Activated CD4-positive, alpha-beta T cell treated with anti-CD3 and anti-CD28 coated beads, Interleukin-2, Interleukin-6, amounts not matched to agents 100 ng/mL and 50 ng/mL, durations not matched to agents 16 hours and 8 hours (primary cell): Measurements from ENCODE around the gene PHTF2.
"Not testable (repeated sequence)": the region's sequence is repeated elsewhere in the genome, so short reads cannot be mapped to it uniquely, and the experiment has no call there.

Source experiments
- DNase-seq: peaks from one replicate; pipeline ENCODE4 v3.0.0-alpha.2; 2020

PHTF2 gene

DNA sequence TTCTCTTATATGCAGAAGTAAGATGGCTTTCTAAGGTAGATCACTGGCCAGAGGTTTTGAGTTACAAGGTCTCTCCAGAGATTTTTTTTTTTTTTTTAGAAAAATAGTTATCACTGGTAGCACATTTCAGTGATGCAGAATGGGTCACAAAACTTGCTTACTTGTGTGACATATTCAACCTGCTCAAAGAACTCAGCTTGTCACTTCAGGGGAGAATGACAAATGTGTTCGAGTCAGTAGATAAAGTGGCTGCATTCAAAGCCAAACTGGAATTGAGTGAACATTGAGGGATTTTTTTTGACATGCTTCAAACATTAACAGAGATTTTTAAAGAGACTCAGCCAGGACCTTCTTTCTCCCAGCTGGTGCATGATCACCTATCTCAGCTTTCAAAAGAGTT, 33.4 kb downstream of the PHTF2 start:
- DNase-seq = no peak

DNA sequence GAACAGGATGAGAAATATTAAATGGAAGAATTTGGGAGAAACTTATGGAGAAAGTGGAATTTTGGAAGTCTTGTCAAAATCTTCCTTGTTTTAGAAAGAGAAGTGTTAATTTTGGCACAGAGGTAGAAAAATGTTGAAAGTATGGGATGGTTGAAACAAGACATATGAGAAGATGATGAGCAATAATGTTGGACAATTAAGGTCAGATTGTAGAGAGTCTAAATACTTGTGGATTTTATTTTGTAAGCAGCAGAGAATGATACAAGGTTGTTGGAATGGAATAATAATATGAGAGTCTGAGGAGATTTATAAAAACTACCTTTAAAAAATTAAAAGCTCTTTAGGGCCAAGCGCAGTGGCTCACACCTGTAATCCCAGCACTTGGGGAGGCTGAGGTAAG, 34.6 kb downstream of the PHTF2 start:
- no peak for DNase-seq

DNA sequence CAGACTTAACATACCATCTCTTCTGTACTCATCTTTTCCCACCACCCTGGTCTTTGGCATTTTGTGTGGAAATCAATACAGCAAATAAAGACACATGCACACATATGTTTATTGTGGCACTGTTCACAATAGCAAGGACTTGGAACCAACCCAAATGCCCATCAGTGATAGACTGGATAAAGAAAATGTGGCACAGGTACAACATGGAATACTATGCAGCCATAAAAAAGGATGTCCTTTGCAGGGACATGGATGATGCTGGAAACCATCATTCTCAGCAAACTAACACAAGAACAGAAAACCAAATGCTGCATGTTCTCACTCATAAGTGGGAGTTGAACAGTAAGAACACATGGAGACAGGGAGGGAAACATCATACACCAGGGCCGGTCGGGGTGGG, 37.9 kb downstream of the PHTF2 start:
- DNase-seq = not testable (repeated sequence)

DNA sequence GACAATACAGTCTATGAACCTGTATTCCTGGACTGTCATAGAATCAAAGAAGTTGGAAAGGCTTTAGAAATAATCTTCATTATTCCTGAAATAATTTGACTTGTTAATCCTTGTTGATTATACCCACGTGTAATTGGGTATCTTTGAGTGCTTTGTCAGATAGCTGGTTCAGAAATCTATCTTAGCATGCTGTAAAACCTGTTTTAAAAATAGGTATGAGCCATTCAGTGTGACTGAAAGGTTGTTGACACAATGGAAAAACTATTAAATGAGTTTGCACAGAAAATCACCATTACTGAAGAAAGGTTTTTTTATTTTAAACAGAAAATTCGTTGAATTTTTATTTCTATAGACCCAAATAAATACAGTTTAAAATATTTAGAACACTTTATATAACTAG, 38.7 kb downstream of the PHTF2 start:
- DNase-seq = no peak

DNA sequence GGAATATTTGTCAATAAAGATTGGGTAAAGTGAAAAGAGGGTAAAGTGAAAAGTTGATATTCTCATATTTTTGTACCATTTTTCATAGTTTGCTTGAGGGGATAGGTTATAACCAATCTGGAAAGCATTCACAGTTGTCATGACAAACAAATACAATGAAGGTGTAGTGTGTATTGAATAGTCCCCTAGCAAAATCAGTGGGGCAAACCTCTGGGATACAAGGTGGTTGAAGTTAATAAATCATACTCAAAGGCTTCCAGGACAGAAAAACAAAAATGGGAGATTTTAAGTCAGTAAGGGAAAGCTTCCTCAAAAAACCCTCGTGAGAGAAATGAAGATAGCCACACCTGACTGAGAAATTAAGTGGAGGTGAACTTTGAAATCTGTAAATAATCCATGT, 39.4 kb downstream of the PHTF2 start:
- no peak for DNase-seq

DNA sequence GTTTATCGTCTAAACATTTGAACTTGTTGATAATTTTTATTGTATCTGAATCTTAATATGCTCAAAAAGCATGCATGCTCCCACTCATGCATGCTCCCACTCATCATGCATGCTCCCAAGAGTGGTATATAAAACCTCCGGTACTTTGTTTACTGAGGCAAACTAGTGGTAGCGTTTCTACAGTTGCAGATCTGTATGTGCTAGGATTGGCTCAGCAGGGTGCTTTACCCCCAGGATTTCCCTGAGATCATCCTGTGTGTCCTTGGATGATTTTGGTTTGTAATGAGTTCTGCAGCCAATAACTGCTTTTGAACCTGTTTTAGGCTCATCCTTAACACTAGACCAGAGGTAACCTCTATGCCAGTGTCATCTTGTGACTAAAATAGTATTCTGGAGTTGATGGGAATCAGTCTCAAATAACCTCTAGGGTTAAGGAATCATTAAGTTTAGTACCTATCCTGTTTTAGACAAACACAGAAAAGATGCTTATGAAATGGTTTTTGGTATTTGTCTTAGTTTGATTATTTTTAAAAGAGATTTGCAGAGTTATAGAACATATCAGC, 40.4 kb downstream of the PHTF2 start:
- DNase-seq = no peak

DNA sequence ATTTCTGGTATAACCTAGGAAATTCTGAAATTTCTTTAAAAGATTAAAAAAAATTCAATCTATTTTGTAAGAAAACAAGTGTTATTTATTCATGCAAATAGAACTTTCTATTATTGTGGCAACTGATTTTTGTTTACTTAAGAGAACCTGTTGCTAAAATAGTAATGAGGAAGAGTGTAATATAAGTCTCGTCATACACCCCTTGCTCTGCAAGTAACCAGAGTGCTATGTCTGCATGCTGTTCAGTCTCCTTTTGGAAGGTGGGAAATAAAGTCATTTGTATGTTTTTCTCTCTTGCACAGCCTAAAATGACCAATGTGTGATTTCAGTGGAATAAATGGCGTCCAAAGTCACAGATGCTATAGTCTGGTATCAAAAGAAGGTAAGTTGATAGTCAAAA, 41.3 kb downstream of the PHTF2 start:
- no peak for DNase-seq

DNA sequence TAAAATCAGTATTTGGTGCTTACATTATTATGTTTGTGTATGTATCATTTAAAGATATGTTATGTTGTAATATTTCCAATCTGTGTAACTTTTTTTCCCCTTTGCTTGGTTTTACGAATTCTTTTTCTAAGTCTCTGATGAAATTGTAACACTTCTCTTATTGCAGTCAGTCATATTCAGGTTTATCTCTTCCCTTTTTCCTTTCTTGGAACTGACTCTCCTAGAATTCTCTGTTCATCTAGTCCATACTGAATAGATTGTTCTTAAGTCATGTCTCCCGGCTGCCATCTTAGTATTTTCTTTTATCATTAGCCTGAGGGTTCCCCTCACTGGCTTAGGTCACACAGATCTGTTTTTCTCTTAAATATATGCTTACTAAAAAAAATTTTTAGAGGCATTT, 44.6 kb downstream of the PHTF2 start:
- no peak for DNase-seq

DNA sequence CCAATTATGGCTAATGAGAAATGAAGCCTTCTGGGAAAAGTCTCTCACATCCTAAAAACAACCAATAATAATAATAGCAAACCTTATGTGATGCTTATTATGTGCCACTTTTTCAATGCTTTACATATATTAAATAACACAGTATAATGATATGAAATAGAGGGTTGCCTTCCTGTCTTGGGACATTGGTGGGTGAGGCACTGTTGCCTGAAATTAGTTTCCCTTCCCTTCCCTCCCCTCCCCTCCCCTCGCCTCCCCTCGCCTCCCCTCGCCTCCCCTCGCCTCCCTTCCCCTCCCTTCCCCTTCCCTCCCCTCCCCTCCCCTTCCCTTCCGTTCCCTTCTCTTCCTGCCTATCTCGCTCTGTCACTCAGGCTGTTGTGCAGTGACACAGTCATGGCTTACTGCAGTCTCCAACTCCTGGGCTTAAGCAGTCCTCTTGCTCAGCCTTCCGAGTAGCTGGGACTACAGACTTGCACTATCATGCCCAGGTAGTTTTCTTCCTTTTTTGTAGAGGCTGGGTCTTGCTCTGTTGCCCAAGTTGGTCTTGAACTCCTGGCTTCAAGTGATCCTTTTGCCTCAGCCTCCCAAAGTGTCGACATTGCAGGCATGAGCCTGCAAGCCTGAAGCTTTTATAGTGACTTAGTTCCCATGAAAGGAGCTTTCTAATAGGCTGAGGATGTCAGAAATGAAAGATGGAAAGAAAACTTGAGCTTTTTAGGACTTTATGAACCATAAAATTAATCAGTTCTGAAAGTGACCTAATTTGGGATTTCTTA, 47.9 kb downstream of the PHTF2 start:
- no peak for DNase-seq

DNA sequence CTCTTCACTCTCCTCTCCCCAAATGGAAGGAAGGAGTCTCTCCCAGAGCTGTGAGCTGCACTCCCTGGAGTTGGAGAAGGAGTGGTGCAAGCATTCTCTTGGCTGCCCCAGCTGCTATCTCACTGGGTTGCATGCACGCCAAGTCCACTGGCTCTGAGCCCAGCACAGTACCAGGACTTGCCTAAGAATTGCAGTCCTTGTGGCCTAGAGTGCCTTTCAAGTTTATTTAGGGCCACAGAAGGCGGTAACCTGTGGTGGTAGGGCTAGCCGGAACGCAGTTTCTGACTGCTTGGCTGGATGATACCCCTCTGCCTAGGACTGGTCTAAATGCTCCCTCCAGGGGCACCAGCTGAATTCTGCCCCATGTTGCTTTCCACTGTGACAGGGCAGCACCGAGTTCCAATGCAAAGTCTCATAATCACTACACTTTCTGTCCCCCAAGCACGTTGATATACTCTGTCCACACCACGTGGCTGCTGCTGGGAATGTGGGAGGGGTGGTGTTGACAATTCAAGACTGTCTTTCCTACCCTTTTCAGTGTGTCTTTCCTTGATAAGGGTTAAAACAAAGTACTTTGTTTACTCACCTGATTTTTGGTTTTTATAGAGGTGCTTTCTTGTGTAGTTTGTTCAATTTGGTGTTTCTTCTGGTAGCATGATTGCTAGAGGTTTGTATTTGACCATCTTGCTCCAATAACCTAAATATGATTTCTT, 57.0 kb downstream of the PHTF2 start:
- no peak for DNase-seq

DNA sequence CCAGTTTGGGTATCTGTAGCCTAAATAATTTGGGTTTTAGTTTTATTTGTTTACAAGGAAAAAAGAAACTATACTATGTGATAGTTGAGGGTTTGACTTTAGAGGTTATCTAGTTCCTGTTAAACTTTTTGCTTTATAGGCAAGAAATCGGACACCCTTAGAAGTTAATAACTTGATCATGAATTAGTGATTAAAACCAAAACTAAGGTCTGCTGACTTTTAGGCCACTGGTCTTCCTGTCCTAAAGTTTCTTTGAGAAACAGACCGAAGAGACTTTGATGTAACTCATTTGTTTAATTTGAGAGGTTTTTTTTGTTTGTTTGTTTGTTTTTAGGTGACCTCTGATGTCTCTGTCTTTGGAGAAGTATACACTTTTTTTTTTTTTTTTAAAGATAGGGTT, 59.7 kb downstream of the PHTF2 start:
- no peak for DNase-seq

DNA sequence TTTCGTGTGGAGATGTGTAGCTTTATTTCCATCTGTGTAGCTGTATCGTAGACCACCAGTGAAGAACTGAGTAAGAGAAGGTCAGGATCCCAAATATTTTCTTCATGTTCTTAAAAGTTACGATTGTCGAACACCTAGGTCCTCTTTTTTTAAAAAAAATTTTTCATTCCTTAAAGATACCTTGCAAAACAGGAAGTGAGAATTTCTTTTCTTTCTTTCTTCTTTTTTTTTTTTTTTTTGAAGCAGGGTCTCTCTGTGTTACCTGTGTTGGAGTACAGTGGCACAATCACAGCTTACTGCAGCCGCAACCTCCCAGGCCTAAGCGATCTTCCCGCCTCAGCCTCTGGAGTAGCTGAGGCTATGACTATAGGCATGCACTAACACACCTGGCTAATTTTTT, 60.8 kb downstream of the PHTF2 start:
- no peak for DNase-seq

DNA sequence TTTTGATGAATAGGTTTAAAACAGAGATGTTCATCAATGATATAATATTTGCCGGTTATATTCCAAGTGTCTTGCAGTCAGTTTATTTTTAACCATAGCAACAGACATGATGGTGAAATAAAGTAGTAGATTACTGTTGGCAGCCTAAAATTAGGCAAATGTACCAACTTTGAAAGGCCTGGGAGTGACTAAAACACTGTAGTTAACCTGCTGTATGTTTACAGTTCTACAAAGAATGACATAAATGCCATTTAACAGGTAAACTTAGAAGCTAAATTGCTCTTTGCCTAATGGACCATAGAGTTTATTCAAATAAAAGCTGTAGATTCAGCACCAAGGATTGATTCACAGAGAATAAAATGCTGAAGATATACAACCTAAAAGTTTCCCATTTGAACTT, 64.1 kb downstream of the PHTF2 start:
- DNase-seq = no peak

DNA sequence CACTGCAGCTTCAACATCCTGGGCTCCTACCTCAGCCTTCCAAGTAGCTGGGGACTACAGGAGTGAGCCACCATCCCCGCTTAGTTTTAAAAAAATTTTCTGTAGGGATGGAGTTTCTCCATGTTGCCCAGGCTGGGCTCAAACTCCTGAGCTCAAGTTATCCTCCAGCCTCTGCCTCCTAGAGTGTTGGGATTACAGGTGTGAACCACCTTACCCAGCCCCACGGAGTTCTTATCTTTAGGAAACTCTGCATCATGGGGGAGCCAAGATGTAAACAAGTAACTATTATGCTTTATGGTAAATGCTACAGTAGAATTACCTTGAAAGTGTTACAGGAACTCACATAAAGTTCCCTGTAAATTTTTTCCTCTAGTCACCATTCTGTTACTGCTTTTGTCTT, 65.3 kb downstream of the PHTF2 start:
- no peak for DNase-seq

DNA sequence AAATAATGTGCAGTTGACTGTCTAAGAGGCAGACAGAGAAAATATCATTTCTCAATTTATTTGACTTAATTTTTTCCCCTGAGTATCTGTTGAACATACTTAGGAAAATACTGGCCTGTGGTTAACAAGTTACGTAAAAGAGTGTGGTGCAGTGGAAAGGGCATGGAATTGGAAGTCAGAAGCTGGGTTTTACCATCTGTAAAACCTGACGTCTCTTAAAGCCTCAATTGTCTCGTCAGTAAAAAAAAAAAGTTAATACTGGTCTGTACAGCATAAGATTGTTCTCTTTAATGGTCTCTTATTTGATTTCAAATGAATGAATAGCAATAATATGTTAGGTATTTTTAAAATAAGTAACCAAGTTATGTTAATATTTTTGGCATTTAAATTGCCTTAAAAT, 67.8 kb downstream of the PHTF2 start:
- DNase-seq = no peak

DNA sequence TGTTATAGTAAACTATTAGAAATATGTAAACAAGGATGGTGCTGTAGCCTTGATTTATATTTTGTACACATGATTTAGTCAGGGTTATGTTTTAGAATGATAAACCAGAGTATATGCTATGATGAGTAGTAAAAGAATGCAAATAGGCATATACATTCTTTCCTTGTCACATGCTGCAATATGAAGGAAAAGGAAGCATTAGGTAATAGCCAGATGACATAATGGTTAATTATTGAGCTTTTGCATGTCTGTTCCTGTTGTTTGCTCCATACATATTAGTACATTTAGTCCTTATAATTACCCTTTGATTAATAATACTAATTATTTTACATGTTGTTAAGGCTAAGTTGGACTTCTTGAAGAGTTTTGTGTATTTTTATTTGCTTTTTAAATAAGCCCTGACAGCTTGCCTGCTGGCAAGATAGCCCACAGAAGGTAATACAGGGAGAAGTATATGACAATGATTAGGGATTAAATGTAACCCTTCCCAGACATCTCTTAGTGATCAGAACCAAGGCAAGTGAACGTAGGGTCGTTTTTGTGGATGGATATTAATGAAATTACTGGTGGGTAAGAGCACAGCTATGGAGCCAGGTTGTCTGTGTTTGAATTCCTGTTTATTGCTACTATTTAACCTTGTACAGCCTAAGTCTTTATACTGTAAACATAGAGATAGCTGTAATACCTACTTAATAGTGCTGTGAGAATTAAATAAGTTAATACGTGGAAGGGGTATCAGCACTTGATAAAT, 68.4 kb downstream of the PHTF2 start:
- DNase-seq = no peak

DNA sequence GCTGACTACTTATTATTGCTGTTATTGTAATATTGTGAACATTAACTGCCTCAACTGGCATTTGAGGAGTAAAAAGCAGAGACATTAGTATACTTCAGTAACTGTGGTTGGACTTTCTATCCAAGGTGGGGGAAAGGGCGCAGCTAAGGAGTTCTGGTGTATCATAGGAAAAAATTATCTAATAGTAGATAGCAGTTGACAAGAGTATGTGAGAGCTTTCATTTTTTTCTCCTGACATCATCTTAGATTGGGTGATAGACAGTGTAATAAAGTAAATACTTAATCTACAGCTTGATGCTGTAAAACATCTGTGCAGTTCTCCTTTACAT, 68.9 kb downstream of the PHTF2 start:
- no peak for DNase-seq

DNA sequence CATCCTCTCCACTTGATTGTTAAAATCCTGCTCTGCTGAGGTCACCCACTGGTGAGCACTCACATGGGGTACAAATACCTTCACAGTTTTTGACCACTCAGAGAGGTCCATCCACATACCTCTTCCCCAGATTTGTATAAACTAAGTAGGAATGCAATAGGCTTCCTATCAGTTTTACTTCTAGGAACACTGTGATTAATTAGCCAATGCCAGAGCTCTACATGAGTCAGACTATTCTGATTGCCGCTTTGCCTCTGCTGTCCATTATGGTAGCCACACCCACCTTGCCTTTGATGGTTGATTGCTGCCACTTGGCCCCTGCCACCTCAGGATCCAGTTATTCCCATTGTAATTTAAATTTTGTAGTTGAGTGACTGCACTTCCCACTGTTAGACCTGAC, 73.7 kb downstream of the PHTF2 start:
- not testable (repeated sequence) for DNase-seq

DNA sequence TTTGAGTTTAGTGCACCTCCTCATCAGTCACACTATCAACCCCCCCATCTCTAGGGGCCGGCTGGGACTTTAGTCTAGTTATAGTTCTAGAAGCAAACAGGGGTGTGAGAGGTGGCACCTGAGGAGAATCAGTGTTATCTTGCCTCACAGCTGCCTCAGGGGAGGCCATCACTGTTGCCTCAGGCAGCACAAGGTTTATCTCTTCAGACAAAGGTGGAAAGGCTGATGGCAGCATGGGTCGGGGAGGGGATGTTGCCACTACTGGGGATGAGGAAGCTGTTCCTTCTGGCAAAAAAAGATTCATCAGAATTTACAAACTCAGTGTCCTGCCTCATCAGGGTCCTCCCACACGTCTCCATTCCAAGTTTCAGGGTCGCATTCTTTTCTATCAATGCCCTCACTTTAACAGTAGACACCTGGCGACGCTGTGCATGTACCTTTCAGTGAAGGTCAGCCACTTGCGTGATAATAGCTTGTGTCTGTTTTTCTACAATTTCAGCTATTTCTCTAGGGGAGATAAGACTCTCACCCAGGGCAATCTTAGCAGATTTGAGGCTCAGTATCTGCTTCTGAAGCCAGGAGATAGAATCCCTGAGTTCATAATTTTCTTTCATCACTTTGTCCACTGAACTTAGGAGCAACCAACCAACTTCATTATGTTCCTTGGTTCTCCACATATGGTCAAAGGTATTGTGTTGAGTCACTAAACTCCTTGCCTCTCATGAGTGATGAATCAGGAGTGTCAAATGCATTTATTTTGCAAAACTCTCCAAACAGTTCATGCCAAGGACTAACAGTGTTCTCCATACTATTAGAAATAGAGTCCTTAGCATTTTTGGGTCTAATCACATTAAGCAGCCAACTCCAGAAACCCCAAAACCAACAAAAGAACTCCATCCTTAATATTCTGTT, 75.1 kb downstream of the PHTF2 start:
- not testable (repeated sequence) for DNase-seq

DNA sequence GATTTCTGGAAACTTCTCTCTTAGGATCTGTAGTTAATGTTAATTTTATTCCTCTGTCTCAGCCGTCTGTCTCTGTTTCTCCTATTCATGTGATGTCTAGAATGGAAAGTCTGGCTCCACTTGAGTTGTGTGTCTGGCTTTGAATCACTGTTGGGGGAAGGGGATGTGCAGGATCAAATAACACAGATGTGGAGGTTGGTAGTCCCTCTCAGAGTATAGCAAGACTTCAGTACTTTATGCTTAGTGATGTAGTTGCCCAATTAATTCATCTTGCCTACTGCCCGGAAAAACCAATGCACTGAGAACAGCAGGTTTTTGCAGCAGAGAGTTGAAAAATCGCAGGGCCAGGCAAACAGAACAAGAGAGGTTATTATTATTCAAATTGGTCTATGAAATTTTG, 79.2 kb downstream of the PHTF2 start:
- no peak for DNase-seq

DNA sequence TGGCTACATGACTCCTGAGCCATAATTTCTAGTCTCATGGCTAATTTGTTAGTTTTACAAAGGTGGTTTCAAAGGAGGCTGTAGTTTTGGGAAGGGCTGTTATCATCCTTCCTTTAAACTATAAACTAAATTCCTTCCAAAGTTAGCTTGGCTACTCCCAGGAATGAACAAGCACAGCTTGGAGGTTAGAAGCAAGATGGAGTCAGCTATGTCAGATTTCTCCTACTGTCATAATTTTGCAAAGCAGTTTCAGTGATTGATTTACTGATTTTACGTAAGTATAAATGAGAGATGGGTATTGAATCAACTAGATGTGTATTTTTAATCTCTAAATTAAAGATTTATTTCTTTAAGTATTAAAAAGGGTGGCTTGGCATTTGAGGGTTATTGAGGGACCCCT, 79.9 kb downstream of the PHTF2 start:
- DNase-seq = no peak

DNA sequence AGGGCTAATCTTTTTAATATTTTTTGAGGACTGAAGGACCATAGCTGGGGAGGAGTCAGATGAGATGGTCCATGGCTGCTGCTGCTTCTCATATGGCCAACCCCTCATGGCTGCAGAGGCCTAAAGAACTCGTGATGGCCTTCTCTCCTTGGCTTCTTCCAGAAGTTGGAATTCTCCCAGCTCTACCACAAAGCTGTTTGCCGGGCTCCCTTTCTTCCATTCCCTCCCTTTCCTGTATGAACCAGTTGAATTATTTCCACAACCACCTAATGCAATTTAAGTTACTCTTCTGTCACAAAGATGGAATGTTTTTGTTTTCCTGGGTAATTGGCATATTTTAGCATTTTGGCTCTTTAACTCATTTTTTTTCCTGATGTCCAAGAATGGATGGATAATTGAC, 80.7 kb downstream of the PHTF2 start:
- DNase-seq = no peak

DNA sequence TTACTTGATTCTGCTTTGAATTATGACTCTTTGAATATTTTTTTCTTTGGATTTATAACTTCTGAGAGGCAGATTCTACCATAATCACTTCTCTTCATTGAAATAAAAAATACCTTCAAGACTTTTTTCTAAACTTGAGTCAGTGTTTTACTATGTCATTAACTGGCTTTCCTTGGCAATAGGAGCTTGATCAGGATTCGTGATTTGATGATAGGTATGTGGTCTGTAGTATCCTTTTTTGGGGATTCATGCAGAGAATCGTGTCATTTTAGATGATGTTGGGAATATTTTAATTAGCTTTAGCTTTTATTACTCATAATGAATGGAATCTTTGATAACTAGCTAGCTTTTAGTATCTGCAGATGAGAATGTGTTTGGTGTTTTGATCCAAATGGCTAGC, 83.3 kb downstream of the PHTF2 start:
- no peak for DNase-seq
